Measurements from ENCODE around the gene POU6F2.
"Not testable (repeated sequence)": the region's sequence is repeated elsewhere in the genome, so short reads cannot be mapped to it uniquely, and the experiment has no call there.

The POU6F2 gene

DNA sequence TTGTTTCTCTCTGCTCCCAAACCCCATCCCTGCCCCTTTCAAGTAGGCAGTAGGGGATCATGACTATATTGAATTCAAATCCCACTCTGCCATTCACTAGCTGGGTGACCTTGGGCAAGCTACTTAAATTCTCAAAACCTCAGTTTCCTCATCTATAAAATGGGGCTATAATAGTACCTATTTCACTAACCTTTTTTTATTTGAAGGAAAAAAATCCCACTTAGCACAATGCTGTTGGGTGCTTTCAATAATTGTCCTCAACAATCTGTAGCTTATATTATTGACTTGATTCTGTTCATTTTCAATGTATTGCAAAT is 398.1 kb downstream of the POU6F2 start:
- no peaks in the 10 kb centered on the region for H3K36me3 ChIP-seq (replicated peaks; ENCODE audit: insufficient read depth, low read length)
- H3K4me2 ChIP-seq (ENCODE audit: low read depth, low read length): no peak overlapping the region
- no peak for DNase-seq

GRCh38 chr7:39376881-39377280 is 399.2 kb downstream of the POU6F2 start:
- not testable (repeated sequence) for H3K36me3 ChIP-seq (replicated peaks; ENCODE audit: insufficient read depth, low read length); H3K9me3 ChIP-seq (replicated peaks; ENCODE audit: insufficient read depth, low read length); H2AFZ ChIP-seq (ENCODE audit: low read length); H3K4me3 ChIP-seq (ENCODE audit: low read length); DNase-seq; H3K4me1 ChIP-seq (ENCODE audit: low read length); H3K79me2 ChIP-seq (ENCODE audit: low read length); H3F3A ChIP-seq (ENCODE audit: insufficient read depth, low read length); H3K9ac ChIP-seq (ENCODE audit: low read length); H3K9me2 ChIP-seq (replicated peaks; ENCODE audit: insufficient read depth, low read length); H3K4me2 ChIP-seq (ENCODE audit: low read depth, low read length); H3K27ac ChIP-seq (ENCODE audit: low read length); H4K20me1 ChIP-seq (ENCODE audit: insufficient read depth, low read length); H3K27me3 ChIP-seq (replicated peaks; ENCODE audit: insufficient read depth, low read length)

More for the DNA sequence above, 398.1 kb downstream of the POU6F2 start:
- Histone ChIP-seq H3K9me3 (replicated peaks; ENCODE audit: insufficient read depth, low read length) (no peaks in the 10 kb centered on the region), H3K79me2 (ENCODE audit: low read length) (no peaks in the 10 kb centered on the region), H3F3A (ENCODE audit: insufficient read depth, low read length) (no peaks in the 10 kb centered on the region), H3K9me2 (replicated peaks; ENCODE audit: insufficient read depth, low read length) (no peaks in the 10 kb centered on the region), H3K27ac (ENCODE audit: low read length) (no peak overlapping the region), H3K4me3 (ENCODE audit: low read length) (no peak overlapping the region), H3K27me3 (replicated peaks; ENCODE audit: insufficient read depth, low read length) (no peaks in the 10 kb centered on the region), H3K9ac (ENCODE audit: low read length) (no peak overlapping the region), H3K4me1 (ENCODE audit: low read length) (no peaks in the 10 kb centered on the region), H2AFZ (ENCODE audit: low read length) (no peak overlapping the region), H4K20me1 (ENCODE audit: insufficient read depth, low read length) (no peaks in the 10 kb centered on the region)
- no peak for TF ChIP-seq EZH2phosphoT487 (IDR thresholded peaks at IDR 0.05; ENCODE audit: low read length)

DNA sequence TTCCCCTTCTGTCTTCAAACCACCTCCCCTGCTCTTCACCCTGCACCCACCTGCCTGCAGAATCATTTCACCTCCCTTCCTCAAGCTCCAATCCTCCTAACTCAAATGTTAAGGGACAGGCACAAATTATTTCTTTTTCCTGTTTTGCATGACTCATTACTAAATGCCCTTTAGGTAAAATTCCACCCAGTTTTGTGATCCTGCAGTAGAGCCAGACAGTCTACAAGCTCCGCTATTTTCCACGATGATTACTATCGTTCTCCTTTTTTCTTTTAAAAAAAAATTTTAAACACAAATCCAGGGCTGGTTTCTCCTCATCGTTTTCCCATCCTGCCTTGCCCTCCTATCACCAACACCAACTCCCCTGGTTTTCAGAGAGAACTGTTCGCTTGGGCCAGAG is 401.7 kb downstream of the POU6F2 start:
- Histone ChIP-seq H3K4me1 (ENCODE audit: low read length) (no peaks in the 10 kb centered on the region), H2AFZ (ENCODE audit: low read length) (no peak overlapping the region), H3K79me2 (ENCODE audit: low read length) (no peaks in the 10 kb centered on the region), H3K9me2 (replicated peaks; ENCODE audit: insufficient read depth, low read length) (no peaks in the 10 kb centered on the region), H3K4me2 (ENCODE audit: low read depth, low read length) (no peak overlapping the region), H4K20me1 (ENCODE audit: insufficient read depth, low read length) (no peaks in the 10 kb centered on the region), H3K36me3 (replicated peaks; ENCODE audit: insufficient read depth, low read length) (no peaks in the 10 kb centered on the region), H3K9me3 (replicated peaks; ENCODE audit: insufficient read depth, low read length) (no peaks in the 10 kb centered on the region), H3K4me3 (ENCODE audit: low read length) (no peak overlapping the region), H3K27ac (ENCODE audit: low read length) (no peak overlapping the region), H3K27me3 (replicated peaks; ENCODE audit: insufficient read depth, low read length) (no peaks in the 10 kb centered on the region), H3K9ac (ENCODE audit: low read length) (no peak overlapping the region), H3F3A (ENCODE audit: insufficient read depth, low read length) (no peaks in the 10 kb centered on the region)
- no peak for DNase-seq
- TF ChIP-seq EZH2 (optimal IDR thresholded peaks at IDR 0.05; ENCODE audit: low read depth, low read length) (no peak), EZH2phosphoT487 (IDR thresholded peaks at IDR 0.05; ENCODE audit: low read length) (no peak), CTCF (IDR thresholded peaks at IDR 0.05; ENCODE audit: low read length) (no peak)

DNA sequence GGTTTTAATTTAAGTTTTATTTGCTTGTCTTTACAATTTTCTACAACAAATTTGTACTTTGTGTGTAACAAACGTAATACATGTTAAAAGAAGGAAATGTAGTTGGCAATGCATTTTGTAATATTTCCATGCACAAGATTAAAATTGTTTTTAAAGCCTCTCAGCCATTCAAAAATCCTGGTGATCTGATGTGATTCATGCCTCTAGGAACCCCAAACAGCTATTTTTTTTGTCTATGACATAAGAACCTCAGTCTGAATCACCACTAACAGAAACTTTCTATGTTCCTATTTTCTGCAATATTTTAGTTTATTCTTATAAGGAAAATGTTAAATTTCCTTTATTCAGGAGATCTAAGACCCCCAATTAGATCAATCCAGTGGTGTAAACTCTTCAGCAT is 405.4 kb downstream of the POU6F2 start:
- no peaks in the 10 kb centered on the region for H3K27me3 ChIP-seq (replicated peaks; ENCODE audit: insufficient read depth, low read length)
- no peak for TF ChIP-seq EZH2phosphoT487 (IDR thresholded peaks at IDR 0.05; ENCODE audit: low read length)
- TF ChIP-seq CTCF (IDR thresholded peaks at IDR 0.05; ENCODE audit: low read length): no peak
- no peak for TF ChIP-seq EZH2 (optimal IDR thresholded peaks at IDR 0.05; ENCODE audit: low read depth, low read length)
- no peaks in the 10 kb centered on the region for H3K36me3 ChIP-seq (replicated peaks; ENCODE audit: insufficient read depth, low read length)
- H3K79me2 ChIP-seq (ENCODE audit: low read length): no peaks in the 10 kb centered on the region
- H3K27ac ChIP-seq (ENCODE audit: low read length): no peak overlapping the region
- H3K9me2 ChIP-seq (replicated peaks; ENCODE audit: insufficient read depth, low read length): no peaks in the 10 kb centered on the region
- no peak overlapping the region for H3K4me2 ChIP-seq (ENCODE audit: low read depth, low read length)
- no peak for DNase-seq
- no peaks in the 10 kb centered on the region for H3K4me1 ChIP-seq (ENCODE audit: low read length)
- H3K9ac ChIP-seq (ENCODE audit: low read length): no peak overlapping the region
- no peak overlapping the region for H3K4me3 ChIP-seq (ENCODE audit: low read length)
- H4K20me1 ChIP-seq (ENCODE audit: insufficient read depth, low read length): no peaks in the 10 kb centered on the region
- no peaks in the 10 kb centered on the region for H3F3A ChIP-seq (ENCODE audit: insufficient read depth, low read length)
- H3K9me3 ChIP-seq (replicated peaks; ENCODE audit: insufficient read depth, low read length): no peaks in the 10 kb centered on the region
- no peak overlapping the region for H2AFZ ChIP-seq (ENCODE audit: low read length)
